NCI-H524 (cell line): ENCODE data around the gene STAT5A.
"Not testable (repeated sequence)": the region's sequence is repeated elsewhere in the genome, so short reads cannot be mapped to it uniquely, and the experiment has no call there.

ENCODE experiments used
- DNase-seq, 2 experiments: peaks; one replicate each; lab custom pipeline; 2025; lab: John Stamatoyannopoulos, UW

STAT5A gene

GRCh38 chr17:42308446-42308845 is 20.1 kb downstream of the STAT5A start:
- no peak for DNase-seq

- DNase-seq, result no peak
Measured at GRCh38 chr17:42309142-42309541, 20.8 kb downstream of the STAT5A start.

GRCh38 chr17:42309986-42310786 is 21.9 kb downstream of the STAT5A start:
- DNase-seq, result no peak

GRCh38 chr17:42310787-42311215 is 22.5 kb downstream of the STAT5A start:
- no peak for DNase-seq

GRCh38 chr17:42311240-42312034 is 23.1 kb downstream of the STAT5A start:
- peak in 1 of 2 experiments; percentile 14 for DNase-seq

- no peak for DNase-seq
Measured at GRCh38 chr17:42312035-42312284, 23.7 kb downstream of the STAT5A start.

- peak; percentile 91 to 94 for DNase-seq
Measured at GRCh38 chr17:42312285-42313130, 24.2 kb downstream of the STAT5A start.

- DNase-seq, result no peak
Measured at GRCh38 chr17:42313389-42313772, 25.1 kb downstream of the STAT5A start.

GRCh38 chr17:42313773-42314566 is 25.7 kb downstream of the STAT5A start:
- DNase-seq, result no peak

GRCh38 chr17:42315402-42316156 is 27.3 kb downstream of the STAT5A start:
- no peak for DNase-seq

GRCh38 chr17:42316755-42317154 is 28.5 kb downstream of the STAT5A start:
- DNase-seq, result no peak

- peak in 1 of 2 experiments; percentile 62 for DNase-seq
Measured at GRCh38 chr17:42317266-42317845, 29.1 kb downstream of the STAT5A start.

- DNase-seq, result not testable (repeated sequence)
Measured at GRCh38 chr17:42317967-42318366, 29.7 kb downstream of the STAT5A start.

GRCh38 chr17:42321555-42321954 is 33.3 kb downstream of the STAT5A start:
- DNase-seq, result peak; percentile 81 to 94

GRCh38 chr17:42322382-42323267 is 34.3 kb downstream of the STAT5A start:
- DNase-seq, result peak; percentile 87 to 95

- DNase-seq, result no peak
Measured at GRCh38 chr17:42323268-42323773, 35.0 kb downstream of the STAT5A start.

GRCh38 chr17:42325026-42325425 is 36.7 kb downstream of the STAT5A start:
- no peak for DNase-seq

- no peak for DNase-seq
Measured at GRCh38 chr17:42329025-42329976, 41.0 kb downstream of the STAT5A start.
